Stomach (tissue), 4 donors: Measurements from ENCODE around the gene NOXA1.

Experiments
- EP300 ChIP-seq: sonication (generic); formaldehyde crosslinking; IDR thresholded peaks from one replicate; pipeline ENCODE4 v1.6.1; 2017; ENCODE audit warnings: antibody characterized with exemption
- POLR2AphosphoS5 ChIP-seq, 3 donors: sonication (generic); formaldehyde crosslinking; IDR thresholded peaks; one replicate each; pipeline ENCODE4 v1.6.1; 2016; ENCODE audit warnings: antibody characterized with exemption in 3 of 3

DNA sequence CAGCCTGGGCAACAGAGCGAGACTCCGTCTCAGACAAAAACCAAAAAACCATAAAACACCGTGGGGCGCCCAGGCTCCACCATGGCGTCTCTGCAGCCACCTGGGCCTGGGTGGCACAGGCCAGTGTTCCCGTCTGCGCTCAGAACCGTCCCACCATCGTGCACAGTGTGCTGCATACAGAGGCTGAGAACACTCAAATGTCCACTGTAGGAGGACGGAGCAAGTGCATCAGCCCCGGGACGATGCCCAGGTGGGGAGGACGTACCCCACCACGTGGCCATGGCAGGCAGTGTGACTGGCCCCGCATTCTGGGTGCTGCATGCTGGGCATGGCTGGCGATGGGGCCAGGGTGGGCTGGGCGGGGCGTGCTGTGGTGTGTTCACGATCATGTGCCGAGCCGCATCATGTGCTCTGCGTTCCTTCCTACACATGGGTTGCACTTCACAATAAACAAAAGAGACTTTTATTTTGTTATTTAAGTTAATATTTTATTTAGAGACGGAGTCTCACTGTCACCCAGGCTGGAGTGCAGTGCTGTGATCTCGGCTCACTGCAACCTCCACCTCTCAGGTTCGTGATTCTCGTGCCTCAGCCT lies 38.0 kb upstream of the NOXA1 start:
- TF ChIP-seq POLR2AphosphoS5 (IDR thresholded peaks at IDR 0.05) (no peak), EP300 (no peak)
